DMS 273 (cell line): Measurements from ENCODE around the gene MTNR1A.

ENCODE experiments used
- DNase-seq: peaks from one replicate; lab custom pipeline; 2025; ENCODE audit not compliant: unreplicated experiment; lab: John Stamatoyannopoulos, UW

The MTNR1A gene

GRCh38 chr4:186494496-186494895 is 60.9 kb downstream of the MTNR1A start:
- no peak for DNase-seq

GRCh38 chr4:186487726-186488125 is 67.6 kb downstream of the MTNR1A start:
- no peak for DNase-seq

GRCh38 chr4:186486172-186486571 is 69.2 kb downstream of the MTNR1A start:
- no peak for DNase-seq

- DNase-seq: peak; percentile 1
These were observed 69.8 kb downstream of the MTNR1A start for GRCh38 chr4:186485561-186486062.

DNA sequence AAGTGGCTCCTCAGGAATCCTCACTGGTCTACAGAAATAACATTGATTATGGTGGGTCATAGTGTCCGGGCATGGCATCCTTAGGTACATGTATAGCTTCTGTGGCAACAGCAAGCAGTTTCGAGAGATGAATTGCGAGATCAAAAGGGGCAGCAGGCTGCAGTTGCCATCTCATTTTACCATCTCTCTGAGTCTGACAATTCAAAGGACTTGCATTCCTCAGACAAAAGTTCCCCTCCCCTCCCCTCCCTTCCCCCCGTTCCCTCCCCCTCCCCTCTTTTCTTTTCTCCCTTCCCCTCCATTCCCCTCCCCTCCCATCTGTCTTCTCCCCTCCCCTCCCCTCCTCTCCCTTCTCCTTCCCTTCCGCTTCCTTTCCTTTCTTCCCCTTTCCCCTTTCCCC is 70.2 kb downstream of the MTNR1A start:
- no peak for DNase-seq

DNA sequence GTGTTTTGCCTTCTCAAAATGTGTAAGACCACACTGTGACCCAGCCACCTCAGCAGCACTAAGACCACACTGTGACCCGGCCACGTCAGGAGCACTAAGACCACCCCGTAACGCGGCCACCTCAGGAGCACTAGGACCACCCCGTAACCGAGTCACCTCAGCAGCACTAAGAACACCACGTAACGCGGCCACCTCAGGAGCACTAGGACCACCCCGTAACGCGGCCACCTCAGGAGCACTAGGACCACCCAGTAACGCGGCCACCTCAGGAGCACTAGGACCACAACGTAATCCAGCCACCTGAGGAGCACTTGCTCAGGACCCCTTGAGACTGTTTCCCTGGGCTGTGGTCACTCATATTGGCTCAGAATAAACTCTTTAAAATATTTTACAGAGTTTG is 71.7 kb downstream of the MTNR1A start:
- DNase-seq: no peak
